Endothelial cell of umbilical vein (primary cell): Measurements from ENCODE around the gene RIMOC1. TPM values are rescaled to one million over a fixed set of nuclear protein-coding genes. Genes with fewer than 3 reads are reported as not detected.

ENCODE experiments used
- BruUV-seq: library from RNA; stranded (reverse); fragments of 400-500 nt; replicated peaks from 2 replicates; lab custom pipeline; 2021; lab: Mats Ljungman, UMichigan
- CTCF ChIA-PET: fragments of 300-600, 350-600 bp; sonication (Branson Sonifier 250); formaldehyde crosslinking; loops from one replicate; lab custom pipeline; 2021; ENCODE audit warnings: antibody characterized with exemption, inconsistent platforms; lab: Charles Lee
- POLR2A ChIA-PET: fragments of 300-600, 350-600 bp; sonication (Branson Sonifier 250); formaldehyde crosslinking; loops from one replicate; lab custom pipeline; 2021; ENCODE audit warnings: antibody characterized with exemption, inconsistent platforms; lab: Charles Lee
- DNase-seq: peaks from one replicate; pipeline ENCODE4 v3.0.0-alpha.2; 2011; ENCODE audit warnings: low read depth, low spot score
- FAIRE-seq: peaks from 2 replicates; lab custom pipeline; 2011; peaks lifted over from hg19 to GRCh38; lab: Jason Lieb, UNC
- H2AFZ ChIP-seq: 2 replicates; pipeline ENCODE4 v1.6.0; 2012; ENCODE audit warnings: low read depth, low read length, control low read depth, inconsistent platforms
- H3K27ac ChIP-seq: 2 replicates; pipeline ENCODE4 v1.5.1; 2011; ENCODE audit warnings: low read depth, mild to moderate bottlenecking, control low read depth, low read length, moderate library complexity; ENCODE audit not compliant: insufficient read depth
- H3K27me3 ChIP-seq, 2 experiments: 2 replicates each; pipeline versions ENCODE4 v1.6.0 to v1.6.1; 2011; ENCODE audit warnings: low read length in 2 of 2, mixed read lengths in 1 of 2; ENCODE audit not compliant: control insufficient read depth in 2 of 2, insufficient read depth in 2 of 2
- H3K36me3 ChIP-seq, 2 experiments: 2 replicates in 1 of 2; 3 replicates in 1 of 2; pipeline ENCODE4 v1.5.1; 2011; ENCODE audit warnings: low read length in 2 of 2, mild to moderate bottlenecking in 1 of 2, moderate library complexity in 1 of 2; ENCODE audit not compliant: control insufficient read depth in 2 of 2, insufficient read depth in 2 of 2; ENCODE audit errors: extremely low read depth in 1 of 2
- H3K4me1 ChIP-seq: 3 replicates; pipeline ENCODE4 v1.5.1; 2011; ENCODE audit warnings: mild to moderate bottlenecking, low read length; ENCODE audit not compliant: control insufficient read depth, insufficient read depth; ENCODE audit errors: extremely low read depth
- H3K4me2 ChIP-seq: 2 replicates; pipeline ENCODE4 v1.6.1; 2011; ENCODE audit warnings: low read length, control low read depth, mixed read lengths; ENCODE audit not compliant: insufficient read depth
- H3K4me3 ChIP-seq, 3 experiments: fragments of 200-600 bp in 1 of 3; sonication (generic), shearing (Covaris generic) in 1 of 3; replicated peaks in 1 of 3; 2 replicates each; pipeline ENCODE4 v1.5.1; 2011 to 2016; ENCODE audit warnings: control low read depth in 3 of 3, low read length in 3 of 3, mild to moderate bottlenecking in 2 of 3, inconsistent platforms in 1 of 3, low read depth in 1 of 3, moderate library complexity in 1 of 3; ENCODE audit not compliant: insufficient read depth in 1 of 3
- H3K79me2 ChIP-seq: 2 replicates; pipeline ENCODE4 v1.6.0; 2012; ENCODE audit warnings: low read length, inconsistent platforms; ENCODE audit not compliant: control insufficient read depth, insufficient read depth
- H3K9ac ChIP-seq: replicated peaks from 2 replicates; pipeline ENCODE3; 2011; ENCODE audit warnings: low read length, control low read depth; ENCODE audit not compliant: insufficient read depth; ENCODE audit errors: extremely low read depth
- H3K9me1 ChIP-seq: replicated peaks from 3 replicates; pipeline ENCODE4 v1.6.0; 2011; ENCODE audit warnings: mild to moderate bottlenecking, low read length; ENCODE audit not compliant: control insufficient read depth, insufficient read depth; ENCODE audit errors: extremely low read depth
- H3K9me3 ChIP-seq: replicated peaks from 2 replicates; pipeline ENCODE4 v1.5.1; 2012; ENCODE audit warnings: low read length, inconsistent platforms; ENCODE audit not compliant: control insufficient read depth, insufficient read depth
- H4K20me1 ChIP-seq: replicated peaks from 2 replicates; pipeline ENCODE3; 2011; ENCODE audit warnings: mild to moderate bottlenecking, low read length; ENCODE audit not compliant: control insufficient read depth, insufficient read depth; ENCODE audit errors: extremely low read depth
- CTCF ChIP-seq, 2 donors: IDR thresholded peaks; 1 replicate in 1 of 2; 2 replicates in 1 of 2; pipeline ENCODE4 v1.5.1; 2011; ENCODE audit warnings: low read length in 2 of 2, mild to moderate bottlenecking in 2 of 2, moderate library complexity in 2 of 2, control low read depth in 1 of 2, inconsistent platforms in 1 of 2, low read depth in 1 of 2; ENCODE audit not compliant: insufficient read depth in 1 of 2; ENCODE audit errors: extremely low read depth in 1 of 2
- EZH2 ChIP-seq: IDR thresholded peaks from 2 replicates; pipeline ENCODE4 v1.6.1; 2012; ENCODE audit warnings: borderline replicate concordance, low read depth, mild to moderate bottlenecking, moderate library complexity, low read length, inconsistent platforms; ENCODE audit not compliant: severe bottlenecking
- FOS ChIP-seq: IDR thresholded peaks from 2 replicates; pipeline ENCODE4 v1.6.1; 2011; ENCODE audit warnings: mild to moderate bottlenecking, low read length, moderate library complexity, borderline replicate concordance; ENCODE audit not compliant: insufficient read depth
- GATA2 ChIP-seq: IDR thresholded peaks from 2 replicates; pipeline ENCODE4 v1.7.0; 2011; ENCODE audit warnings: low read depth, mild to moderate bottlenecking, moderate library complexity, mixed read lengths, low read length; ENCODE audit not compliant: insufficient read length, insufficient read depth
- JUN ChIP-seq: IDR thresholded peaks from 2 replicates; pipeline ENCODE4 v1.6.1; 2011; ENCODE audit warnings: borderline replicate concordance, low read depth; ENCODE audit not compliant: insufficient read length, insufficient read depth
- MAX ChIP-seq: IDR thresholded peaks from 2 replicates; pipeline ENCODE4 v1.6.1; 2011; ENCODE audit not compliant: insufficient read depth, insufficient read length
- MYC ChIP-seq: IDR thresholded peaks from one replicate; pipeline ENCODE4 v1.6.1; 2011; ENCODE audit warnings: mild to moderate bottlenecking, low read depth, low read length
- POLR2A ChIP-seq: IDR thresholded peaks from 2 replicates; pipeline ENCODE4 v1.6.1; 2012; ENCODE audit warnings: low read depth, mild to moderate bottlenecking, control low read depth, low read length
- POLR2AphosphoS5 ChIP-seq: IDR thresholded peaks from 2 replicates; pipeline ENCODE4 v1.6.1; 2012; ENCODE audit warnings: low read depth, mild to moderate bottlenecking, control low read depth, low read length, moderate library complexity; ENCODE audit not compliant: insufficient read depth
- dilution Hi-C: fragments of 300-500 bp; cut with MboI; formaldehyde crosslinking; loops from one replicate; pipeline ENCODE4 v1.15.0; 2019; ENCODE audit warnings: low sequenced_read_pairs; ENCODE audit not compliant: extremely low pct_ligation_motif_present
- intact Hi-C: fragments of 100-400 bp; cut with micrococcal nuclease; formaldehyde crosslinking; loops from one replicate; pipeline ENCODE4 v1.10.0; 2022
- polyA plus RNA-seq, 4 experiments: library from polyadenylated mRNA; depleted of rRNA in 3 of 4; stranded (reverse) in 3 of 4; unstranded in 1 of 4; fragments of >200 nt; gene quantifications; 2 replicates each; pipeline versions ENCODE4 v1.2.1 to v1.2.3, GENCODE V29; 2011 to 2012; ENCODE audit warnings: missing spikeins in 1 of 4
- total RNA-seq: library from RNA; stranded (reverse); gene quantifications from 2 replicates; pipeline ENCODE4 v1.2.3, GENCODE V29; 2021

The RIMOC1 gene
- total and polyA plus RNA-seq, 2 donors (not counting 3 experiments of a cell fraction or from before 2014, with no cell fraction given) = 15.7 to 32.0 TPM

GRCh38 chr5:41892031-41892430, 12.1 kb upstream of the RIMOC1 start:
- no peak overlapping the region for H3K4me2 ChIP-seq
- H3K27me3 ChIP-seq = peaks cover 19 to 34% of the 10 kb centered on the region in 2 experiments
- no peaks in the 10 kb centered on the region for H3K79me2 ChIP-seq
- no peaks in the 10 kb centered on the region for H4K20me1 ChIP-seq
- intact Hi-C loops = no loop called here
- ChIA-PET CTCF (interaction anchor here (1.5 kb wide), 1 partner anchor 166 kb away, joined by 3 read pairs; no protein-coding TSS in a partner anchor), POLR2A (no interaction called here)
- H3K9me3 ChIP-seq = no peaks in the 10 kb centered on the region
- TF ChIP-seq FOS (no peak), EZH2 (no peak), MAX (no peak), CTCF (IDR thresholded peaks at IDR 0.05; ENCODE audit: extremely low read depth in 1 of 2, insufficient read depth in 1 of 2, low read depth in 1 of 2, low read length in 2 of 2) (no peak), POLR2AphosphoS5 (no peak), MYC (no peak), GATA2 (no peak), JUN (no peak), POLR2A (no peak)
- H3K9me1 ChIP-seq = no peaks in the 10 kb centered on the region
- H3K4me3 ChIP-seq = no peak overlapping the region
- no peak for FAIRE-seq
- no peaks in the 10 kb centered on the region for H3K36me3 ChIP-seq
- no peaks in the 10 kb centered on the region for H3K4me1 ChIP-seq
- dilution Hi-C loops = no loop called here
- BruUV-seq = no TSS peak
- H3K27ac ChIP-seq = no peak overlapping the region
- no peak for DNase-seq
- H2AFZ ChIP-seq = no peak overlapping the region
- H3K9ac ChIP-seq = no peak overlapping the region
